ENCODE data around the gene SHROOM4.

SHROOM4 gene

DNA sequence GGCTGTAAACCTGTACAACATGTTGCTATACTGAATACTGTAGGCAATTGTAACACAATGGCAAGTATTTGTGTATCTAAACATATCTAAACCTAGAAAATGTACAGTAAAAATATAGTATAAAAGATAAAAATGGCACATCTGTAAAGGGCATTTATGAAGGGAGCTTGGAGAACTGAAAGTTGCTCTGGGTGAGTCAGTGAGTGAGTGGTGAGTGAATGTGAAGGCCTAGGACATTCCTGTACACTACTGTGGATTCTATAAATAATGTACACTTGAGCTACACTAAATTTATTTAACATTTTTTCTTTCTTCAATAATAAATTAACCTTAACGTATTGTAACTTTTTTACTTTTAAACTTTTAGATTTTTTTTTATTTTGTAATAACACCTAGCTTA, 5.0 kb upstream of the SHROOM4 start:
- H3K4me1 ChIP-seq (ENCODE audit: insufficient read depth, low read length): no peaks in the 10 kb centered on the region
- no peaks in the 10 kb centered on the region for H3K36me3 ChIP-seq (ENCODE audit: insufficient read depth, low read length)
- H3K27ac ChIP-seq (ENCODE audit: low read depth, low read length): no peak overlapping the region
- no peaks in the 10 kb centered on the region for H3K27me3 ChIP-seq (ENCODE audit: control insufficient read depth in 1 of 2, insufficient read depth in 2 of 2, low read length in 2 of 2)
- no peaks in the 10 kb centered on the region for H3K9me3 ChIP-seq (ENCODE audit: low read length)
- H3K4me3 ChIP-seq (ENCODE audit: low read depth in 1 of 2, low read length in 2 of 2): no peak overlapping the region
- H3K9ac ChIP-seq (ENCODE audit: low read length): no peak overlapping the region

DNA sequence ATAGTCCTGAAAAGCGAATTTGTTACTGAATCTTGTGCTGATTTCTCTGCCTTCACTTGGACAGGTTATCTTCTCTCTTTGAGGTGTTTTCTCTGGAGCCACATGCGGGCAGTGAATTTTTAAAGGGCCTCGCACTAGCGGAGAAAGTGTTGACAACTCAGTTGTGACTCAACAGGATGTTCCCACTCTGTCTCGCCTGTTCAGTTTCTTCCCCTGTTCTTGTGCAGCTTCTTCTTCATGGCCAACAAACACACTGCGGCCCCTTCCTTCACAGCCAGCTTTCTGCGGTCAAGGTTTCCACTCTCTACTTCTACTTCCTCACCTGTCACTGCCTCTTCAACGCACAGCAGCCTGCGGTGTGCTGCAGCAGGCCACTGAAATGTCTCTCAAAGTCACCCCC, 1.1 kb upstream of the SHROOM4 start:
- Histone ChIP-seq H3K9ac (ENCODE audit: low read length) (no peak overlapping the region), H3K4me1 (ENCODE audit: insufficient read depth, low read length) (no peaks in the 10 kb centered on the region), H3K27ac (ENCODE audit: low read depth, low read length) (no peak overlapping the region), H3K36me3 (ENCODE audit: insufficient read depth, low read length) (no peaks in the 10 kb centered on the region), H3K9me3 (ENCODE audit: low read length) (no peaks in the 10 kb centered on the region), H3K4me3 (ENCODE audit: low read depth in 1 of 2, low read length in 2 of 2) (no peak overlapping the region), H3K27me3 (ENCODE audit: control insufficient read depth in 1 of 2, insufficient read depth in 2 of 2, low read length in 2 of 2) (no peaks in the 10 kb centered on the region)

DNA sequence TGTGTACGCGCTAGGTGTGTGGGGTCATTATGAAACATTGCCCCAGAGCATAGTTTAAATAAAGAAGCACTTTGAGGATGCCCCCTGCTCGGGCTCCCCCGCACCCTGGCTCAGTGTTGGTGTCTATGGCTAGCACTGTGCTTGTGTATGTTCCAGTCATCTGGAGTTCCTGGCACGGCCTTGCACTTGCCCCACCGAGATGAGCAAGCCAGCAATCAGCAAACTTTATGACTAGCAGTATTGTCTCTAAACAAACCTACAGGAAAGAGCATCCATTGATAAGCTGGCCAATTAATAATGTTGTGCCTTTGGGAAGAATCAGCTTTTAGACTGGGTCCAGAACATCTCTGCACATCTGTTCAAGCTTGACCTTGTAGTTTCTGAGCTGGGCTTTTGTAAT, 707 bp upstream of the SHROOM4 start:
- H3K4me1 ChIP-seq (ENCODE audit: insufficient read depth, low read length): no peaks in the 10 kb centered on the region
- H3K27ac ChIP-seq (ENCODE audit: low read depth, low read length): no peak overlapping the region
- H3K27me3 ChIP-seq (ENCODE audit: control insufficient read depth in 1 of 2, insufficient read depth in 2 of 2, low read length in 2 of 2): no peaks in the 10 kb centered on the region
- no peaks in the 10 kb centered on the region for H3K36me3 ChIP-seq (ENCODE audit: insufficient read depth, low read length)
- H3K9ac ChIP-seq (ENCODE audit: low read length): no peak overlapping the region
- H3K9me3 ChIP-seq (ENCODE audit: low read length): no peaks in the 10 kb centered on the region
- H3K4me3 ChIP-seq (ENCODE audit: low read depth in 1 of 2, low read length in 2 of 2): peak overlapping the region in 1 of 2 donors; percentile 65

GRCh38 chrX:50812995-50813842, 775 bp downstream of the SHROOM4 start:
- no peaks in the 10 kb centered on the region for H3K4me1 ChIP-seq (ENCODE audit: insufficient read depth, low read length)
- H3K9me3 ChIP-seq (ENCODE audit: low read length): no peaks in the 10 kb centered on the region
- H3K27me3 ChIP-seq (ENCODE audit: control insufficient read depth in 1 of 2, insufficient read depth in 2 of 2, low read length in 2 of 2): no peaks in the 10 kb centered on the region
- peak overlapping the region; percentile 48 to 65 for H3K4me3 ChIP-seq (ENCODE audit: low read depth in 1 of 2, low read length in 2 of 2)
- H3K36me3 ChIP-seq (ENCODE audit: insufficient read depth, low read length): no peaks in the 10 kb centered on the region
- H3K27ac ChIP-seq (ENCODE audit: low read depth, low read length): no peak overlapping the region
- no peak overlapping the region for H3K9ac ChIP-seq (ENCODE audit: low read length)

- Histone ChIP-seq H3K4me1 (ENCODE audit: insufficient read depth, low read length) (no peaks in the 10 kb centered on the region), H3K27me3 (ENCODE audit: control insufficient read depth in 1 of 2, insufficient read depth in 2 of 2, low read length in 2 of 2) (no peaks in the 10 kb centered on the region), H3K9ac (ENCODE audit: low read length) (no peak overlapping the region), H3K27ac (ENCODE audit: low read depth, low read length) (no peak overlapping the region), H3K4me3 (ENCODE audit: low read depth in 1 of 2, low read length in 2 of 2) (no peak overlapping the region), H3K36me3 (ENCODE audit: insufficient read depth, low read length) (no peaks in the 10 kb centered on the region), H3K9me3 (ENCODE audit: low read length) (no peaks in the 10 kb centered on the region)
These were observed 8.7 kb downstream of the SHROOM4 start for GRCh38 chrX:50805276-50805675.

GRCh38 chrX:50801135-50801534, 12.9 kb downstream of the SHROOM4 start:
- Histone ChIP-seq H3K9ac (ENCODE audit: low read length) (no peak overlapping the region), H3K27me3 (ENCODE audit: control insufficient read depth in 1 of 2, insufficient read depth in 2 of 2, low read length in 2 of 2) (peaks cover 0 to 4% of the 10 kb centered on the region in 2 donors), H3K9me3 (ENCODE audit: low read length) (no peaks in the 10 kb centered on the region), H3K27ac (ENCODE audit: low read depth, low read length) (no peak overlapping the region), H3K4me3 (ENCODE audit: low read depth in 1 of 2, low read length in 2 of 2) (no peak overlapping the region), H3K36me3 (ENCODE audit: insufficient read depth, low read length) (no peaks in the 10 kb centered on the region), H3K4me1 (ENCODE audit: insufficient read depth, low read length) (no peaks in the 10 kb centered on the region)

GRCh38 chrX:50799531-50799961, 14.4 kb downstream of the SHROOM4 start:
- Histone ChIP-seq H3K4me3 (ENCODE audit: low read depth in 1 of 2, low read length in 2 of 2) (no peak overlapping the region), H3K27me3 (ENCODE audit: control insufficient read depth in 1 of 2, insufficient read depth in 2 of 2, low read length in 2 of 2) (peaks cover 0 to 4% of the 10 kb centered on the region in 2 donors), H3K9ac (ENCODE audit: low read length) (no peak overlapping the region), H3K9me3 (ENCODE audit: low read length) (no peaks in the 10 kb centered on the region), H3K27ac (ENCODE audit: low read depth, low read length) (no peak overlapping the region), H3K36me3 (ENCODE audit: insufficient read depth, low read length) (no peaks in the 10 kb centered on the region), H3K4me1 (ENCODE audit: insufficient read depth, low read length) (no peaks in the 10 kb centered on the region)

- Histone ChIP-seq H3K27ac (ENCODE audit: low read depth, low read length) (no peak overlapping the region), H3K9me3 (ENCODE audit: low read length) (no peaks in the 10 kb centered on the region), H3K36me3 (ENCODE audit: insufficient read depth, low read length) (no peaks in the 10 kb centered on the region), H3K4me3 (ENCODE audit: low read depth in 1 of 2, low read length in 2 of 2) (no peak overlapping the region), H3K9ac (ENCODE audit: low read length) (no peak overlapping the region), H3K4me1 (ENCODE audit: insufficient read depth, low read length) (no peaks in the 10 kb centered on the region), H3K27me3 (ENCODE audit: control insufficient read depth in 1 of 2, insufficient read depth in 2 of 2, low read length in 2 of 2) (peaks cover 0 to 4% of the 10 kb centered on the region in 2 donors)
These were observed 15.2 kb downstream of the SHROOM4 start for GRCh38 chrX:50798783-50799182.

GRCh38 chrX:50787099-50787498, 26.9 kb downstream of the SHROOM4 start:
- peaks cover 4 to 5% of the 10 kb centered on the region in 2 donors for H3K27me3 ChIP-seq (ENCODE audit: control insufficient read depth in 1 of 2, insufficient read depth in 2 of 2, low read length in 2 of 2)
- H3K36me3 ChIP-seq (ENCODE audit: insufficient read depth, low read length): no peaks in the 10 kb centered on the region
- H3K4me3 ChIP-seq (ENCODE audit: low read depth in 1 of 2, low read length in 2 of 2): no peak overlapping the region
- no peaks in the 10 kb centered on the region for H3K4me1 ChIP-seq (ENCODE audit: insufficient read depth, low read length)
- H3K9ac ChIP-seq (ENCODE audit: low read length): no peak overlapping the region
- no peak overlapping the region for H3K27ac ChIP-seq (ENCODE audit: low read depth, low read length)
- no peaks in the 10 kb centered on the region for H3K9me3 ChIP-seq (ENCODE audit: low read length)

- H3K36me3 ChIP-seq (ENCODE audit: insufficient read depth, low read length): no peaks in the 10 kb centered on the region
- no peaks in the 10 kb centered on the region for H3K9me3 ChIP-seq (ENCODE audit: low read length)
- H3K27ac ChIP-seq (ENCODE audit: low read depth, low read length): no peak overlapping the region
- no peaks in the 10 kb centered on the region for H3K4me1 ChIP-seq (ENCODE audit: insufficient read depth, low read length)
- no peak overlapping the region for H3K4me3 ChIP-seq (ENCODE audit: low read depth in 1 of 2, low read length in 2 of 2)
- H3K27me3 ChIP-seq (ENCODE audit: control insufficient read depth in 1 of 2, insufficient read depth in 2 of 2, low read length in 2 of 2): peaks cover 0 to 4% of the 10 kb centered on the region in 2 donors
- no peak overlapping the region for H3K9ac ChIP-seq (ENCODE audit: low read length)
These were observed 33.9 kb downstream of the SHROOM4 start for GRCh38 chrX:50780144-50780543.

GRCh38 chrX:50779694-50780093, 34.3 kb downstream of the SHROOM4 start:
- no peaks in the 10 kb centered on the region for H3K4me1 ChIP-seq (ENCODE audit: insufficient read depth, low read length)
- no peaks in the 10 kb centered on the region for H3K9me3 ChIP-seq (ENCODE audit: low read length)
- no peak overlapping the region for H3K27ac ChIP-seq (ENCODE audit: low read depth, low read length)
- H3K36me3 ChIP-seq (ENCODE audit: insufficient read depth, low read length): no peaks in the 10 kb centered on the region
- no peak overlapping the region for H3K9ac ChIP-seq (ENCODE audit: low read length)
- peaks cover 0 to 7% of the 10 kb centered on the region in 2 donors for H3K27me3 ChIP-seq (ENCODE audit: control insufficient read depth in 1 of 2, insufficient read depth in 2 of 2, low read length in 2 of 2)
- H3K4me3 ChIP-seq (ENCODE audit: low read depth in 1 of 2, low read length in 2 of 2): no peak overlapping the region

DNA sequence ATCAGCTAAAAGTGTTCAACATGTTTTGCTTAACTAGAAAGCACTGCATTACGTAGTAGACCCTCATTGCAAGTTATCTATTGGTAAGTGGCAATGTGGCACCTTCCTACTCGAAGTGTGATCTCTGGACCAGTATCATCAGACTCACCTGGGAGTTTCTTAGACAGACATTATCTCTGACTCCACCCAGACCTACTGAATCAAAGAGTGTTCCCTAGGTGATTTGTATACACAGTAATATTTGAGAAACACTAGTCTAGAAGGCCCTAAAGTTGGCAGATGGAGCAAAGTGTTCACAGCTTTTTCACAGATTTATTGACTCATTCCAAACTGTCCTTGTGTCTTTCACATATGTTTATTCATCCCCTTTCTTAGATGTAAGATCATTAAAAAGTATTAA, 35.7 kb downstream of the SHROOM4 start:
- H3K9me3 ChIP-seq (ENCODE audit: low read length): no peaks in the 10 kb centered on the region
- H3K9ac ChIP-seq (ENCODE audit: low read length): no peak overlapping the region
- no peak overlapping the region for H3K27ac ChIP-seq (ENCODE audit: low read depth, low read length)
- H3K27me3 ChIP-seq (ENCODE audit: control insufficient read depth in 1 of 2, insufficient read depth in 2 of 2, low read length in 2 of 2): peaks cover 0 to 7% of the 10 kb centered on the region in 2 donors
- H3K4me1 ChIP-seq (ENCODE audit: insufficient read depth, low read length): no peaks in the 10 kb centered on the region
- no peak overlapping the region for H3K4me3 ChIP-seq (ENCODE audit: low read depth in 1 of 2, low read length in 2 of 2)
- no peaks in the 10 kb centered on the region for H3K36me3 ChIP-seq (ENCODE audit: insufficient read depth, low read length)

Data from muscle layer of colon (tissue), 2 donors.